Upper lobe of left lung (tissue), 4 donors: Measurements from ENCODE around the gene ST8SIA5.

Experiments
- CTCF ChIP-seq, 6 experiments: fragments of 450-650 bp in 4 of 6; fragments of 200-600 bp in 2 of 6; sonication (generic) in 2 of 6; IDR thresholded peaks; one replicate each; pipeline ENCODE4 v1.5.1; 2016 to 2019; ENCODE audit warnings: antibody characterized with exemption in 6 of 6
- POLR2A ChIP-seq, 4 donors: fragments of 450-650 bp; IDR thresholded peaks; one replicate each; pipeline ENCODE4 v1.5.1; 2016 to 2017; ENCODE audit warnings: antibody characterized with exemption in 4 of 4, mild to moderate bottlenecking in 2 of 4
- POLR2AphosphoS5 ChIP-seq, 2 donors: sonication (generic); formaldehyde crosslinking; IDR thresholded peaks; one replicate each; pipeline ENCODE4 v1.5.1; 2017; ENCODE audit warnings: antibody characterized with exemption in 2 of 2

- no peak for TF ChIP-seq POLR2A (IDR thresholded peaks at IDR 0.05)
- TF ChIP-seq CTCF (IDR thresholded peaks at IDR 0.05) = no peak
- TF ChIP-seq POLR2AphosphoS5 (IDR thresholded peaks at IDR 0.05) = no peak
These were observed 114.3 kb downstream of the ST8SIA5 start for GRCh38 chr18:46642561-46642960.
